ENCODE measurements around the gene BBS9.

Gene BBS9

GRCh38 chr7:33547880-33548279 is 418.5 kb downstream of the BBS9 start:
- TF ChIP-seq POLR2AphosphoS5 (IDR thresholded peaks at IDR 0.05; ENCODE audit: low read depth, low read length), result no peak
- TF ChIP-seq TAF1 (IDR thresholded peaks at IDR 0.05; ENCODE audit: borderline replicate concordance, low read depth, low read length), result no peak
- TF ChIP-seq POLR2A (IDR thresholded peaks at IDR 0.05; ENCODE audit: low read depth, low read length), result no peak
- FAIRE-seq (no peak), DNase-seq (ENCODE audit: insufficient read length) (no peak)

GRCh38 chr7:33550363-33550762 is 421.0 kb downstream of the BBS9 start:
- DNase-seq (ENCODE audit: insufficient read length) (no peak), FAIRE-seq (no peak)
- TF ChIP-seq POLR2AphosphoS5 (IDR thresholded peaks at IDR 0.05; ENCODE audit: low read depth, low read length) (no peak), POLR2A (IDR thresholded peaks at IDR 0.05; ENCODE audit: low read depth, low read length) (no peak), TAF1 (IDR thresholded peaks at IDR 0.05; ENCODE audit: borderline replicate concordance, low read depth, low read length) (no peak)

- DNase-seq (ENCODE audit: insufficient read length) (no peak), FAIRE-seq (no peak)
- TF ChIP-seq TAF1 (IDR thresholded peaks at IDR 0.05; ENCODE audit: borderline replicate concordance, low read depth, low read length) (no peak), POLR2A (IDR thresholded peaks at IDR 0.05; ENCODE audit: low read depth, low read length) (no peak), POLR2AphosphoS5 (IDR thresholded peaks at IDR 0.05; ENCODE audit: low read depth, low read length) (no peak)
These were observed 421.6 kb downstream of the BBS9 start for GRCh38 chr7:33550979-33551378.

- FAIRE-seq (no peak), DNase-seq (ENCODE audit: insufficient read length) (no peak)
- TF ChIP-seq TAF1 (IDR thresholded peaks at IDR 0.05; ENCODE audit: borderline replicate concordance, low read depth, low read length) (no peak), POLR2AphosphoS5 (IDR thresholded peaks at IDR 0.05; ENCODE audit: low read depth, low read length) (no peak), POLR2A (IDR thresholded peaks at IDR 0.05; ENCODE audit: low read depth, low read length) (no peak)
These were observed 424.7 kb downstream of the BBS9 start for GRCh38 chr7:33554046-33554445.

GRCh38 chr7:33554576-33554975 is 425.2 kb downstream of the BBS9 start:
- TF ChIP-seq TAF1 (IDR thresholded peaks at IDR 0.05; ENCODE audit: borderline replicate concordance, low read depth, low read length) (no peak), POLR2A (IDR thresholded peaks at IDR 0.05; ENCODE audit: low read depth, low read length) (no peak), POLR2AphosphoS5 (IDR thresholded peaks at IDR 0.05; ENCODE audit: low read depth, low read length) (no peak)
- FAIRE-seq (no peak), DNase-seq (ENCODE audit: insufficient read length) (no peak)

GRCh38 chr7:33556472-33556871 is 427.1 kb downstream of the BBS9 start:
- no peak for DNase-seq (ENCODE audit: insufficient read length)
- no peak for FAIRE-seq
- TF ChIP-seq POLR2AphosphoS5 (IDR thresholded peaks at IDR 0.05; ENCODE audit: low read depth, low read length), result no peak
- TF ChIP-seq TAF1 (IDR thresholded peaks at IDR 0.05; ENCODE audit: borderline replicate concordance, low read depth, low read length), result no peak
- TF ChIP-seq POLR2A (IDR thresholded peaks at IDR 0.05; ENCODE audit: low read depth, low read length), result no peak

GRCh38 chr7:33558549-33559323 is 429.4 kb downstream of the BBS9 start:
- FAIRE-seq (no peak), DNase-seq (ENCODE audit: insufficient read length) (no peak)

GRCh38 chr7:33559324-33559710 is 430.0 kb downstream of the BBS9 start:
- TF ChIP-seq POLR2A (IDR thresholded peaks at IDR 0.05; ENCODE audit: low read depth, low read length) (no peak), TAF1 (IDR thresholded peaks at IDR 0.05; ENCODE audit: borderline replicate concordance, low read depth, low read length) (no peak), POLR2AphosphoS5 (IDR thresholded peaks at IDR 0.05; ENCODE audit: low read depth, low read length) (no peak)
- FAIRE-seq (no peak), DNase-seq (ENCODE audit: insufficient read length) (no peak)

More at GRCh38 chr7:33558549-33559323, 429.4 kb downstream of the BBS9 start:
- TF ChIP-seq POLR2AphosphoS5 (IDR thresholded peaks at IDR 0.05; ENCODE audit: low read depth, low read length) (no peak), POLR2A (IDR thresholded peaks at IDR 0.05; ENCODE audit: low read depth, low read length) (no peak), TAF1 (IDR thresholded peaks at IDR 0.05; ENCODE audit: borderline replicate concordance, low read depth, low read length) (no peak)

GRCh38 chr7:33562996-33563395 is 433.6 kb downstream of the BBS9 start:
- no peak for DNase-seq (ENCODE audit: insufficient read length)

GRCh38 chr7:33563651-33564050 is 434.3 kb downstream of the BBS9 start:
- DNase-seq (ENCODE audit: insufficient read length), result no peak
- FAIRE-seq, result no peak
- no peak for TF ChIP-seq POLR2AphosphoS5 (IDR thresholded peaks at IDR 0.05; ENCODE audit: low read depth, low read length)
- TF ChIP-seq POLR2A (IDR thresholded peaks at IDR 0.05; ENCODE audit: low read depth, low read length), result no peak
- no peak for TF ChIP-seq TAF1 (IDR thresholded peaks at IDR 0.05; ENCODE audit: borderline replicate concordance, low read depth, low read length)

More at GRCh38 chr7:33562996-33563395, 433.6 kb downstream of the BBS9 start:
- TF ChIP-seq POLR2AphosphoS5 (IDR thresholded peaks at IDR 0.05; ENCODE audit: low read depth, low read length), result no peak
- FAIRE-seq, result no peak

- DNase-seq (ENCODE audit: insufficient read length), result no peak
- FAIRE-seq, result no peak
- TF ChIP-seq POLR2A (IDR thresholded peaks at IDR 0.05; ENCODE audit: low read depth, low read length) (no peak), TAF1 (IDR thresholded peaks at IDR 0.05; ENCODE audit: borderline replicate concordance, low read depth, low read length) (no peak), POLR2AphosphoS5 (IDR thresholded peaks at IDR 0.05; ENCODE audit: low read depth, low read length) (no peak)
These were observed 448.8 kb downstream of the BBS9 start for GRCh38 chr7:33578166-33578565.

GRCh38 chr7:33578881-33579672 is 449.7 kb downstream of the BBS9 start:
- DNase-seq (ENCODE audit: insufficient read length) (no peak), FAIRE-seq (no peak)
- TF ChIP-seq POLR2A (IDR thresholded peaks at IDR 0.05; ENCODE audit: low read depth, low read length) (no peak), TAF1 (IDR thresholded peaks at IDR 0.05; ENCODE audit: borderline replicate concordance, low read depth, low read length) (no peak), POLR2AphosphoS5 (IDR thresholded peaks at IDR 0.05; ENCODE audit: low read depth, low read length) (no peak)

All from GM12892 (cell line).